Measurements from ENCODE around the gene CXCL16. TPM values are rescaled to one million over a fixed set of nuclear protein-coding genes. Genes with fewer than 3 reads are reported as not detected.
"Not testable (repeated sequence)": the region's sequence is repeated elsewhere in the genome, so short reads cannot be mapped to it uniquely, and the experiment has no call there.

The CXCL16 gene
- total RNA-seq, 1 donor = 0.86 TPM

- no peak overlapping the region for H3K4me3 ChIP-seq (ENCODE audit: low read depth, low read length)
- no peak for TF ChIP-seq CTCF (IDR thresholded peaks at IDR 0.05; ENCODE audit: insufficient read depth, low read depth, low read length)
- no peak for DNase-seq (ENCODE audit: low read depth)
Measured at GRCh38 chr17:4711661-4712181, 28.0 kb downstream of the CXCL16 start.

- H3K4me3 ChIP-seq (ENCODE audit: low read depth, low read length) = peak overlapping the region; percentile 67
- TF ChIP-seq CTCF (IDR thresholded peaks at IDR 0.05; ENCODE audit: insufficient read depth, low read depth, low read length) = no peak
- no peak for DNase-seq (ENCODE audit: low read depth)
Measured at GRCh38 chr17:4710693-4711634, 28.8 kb downstream of the CXCL16 start.

GRCh38 chr17:4709794-4710692, 29.7 kb downstream of the CXCL16 start, which contains the start of gene ARRB2:
TSS of gene ARRB2 (plus strand) at chr17:4710632. CDS start at chr17:4710722, 90 bp downstream.
- TF ChIP-seq CTCF (IDR thresholded peaks at IDR 0.05; ENCODE audit: insufficient read depth, low read depth, low read length) = peak; percentile 61
- peak; percentile 99 for DNase-seq (ENCODE audit: low read depth)

GRCh38 chr17:4708436-4708835, 31.3 kb downstream of the CXCL16 start:
- DNase-seq (ENCODE audit: low read depth) = no peak
- H3K4me3 ChIP-seq (ENCODE audit: low read depth, low read length) = no peak overlapping the region
- no peak for TF ChIP-seq CTCF (IDR thresholded peaks at IDR 0.05; ENCODE audit: insufficient read depth, low read depth, low read length)

More at GRCh38 chr17:4709794-4710692, 29.7 kb downstream of the CXCL16 start, which contains the start of gene ARRB2:
- H3K4me3 ChIP-seq (ENCODE audit: low read depth, low read length) = peak within 1 kb of the TSS; percentile 67

GRCh38 chr17:4706121-4706520, 33.6 kb downstream of the CXCL16 start:
- no peak for DNase-seq (ENCODE audit: low read depth)
- H3K4me3 ChIP-seq (ENCODE audit: low read depth, low read length) = no peak overlapping the region
- TF ChIP-seq CTCF (IDR thresholded peaks at IDR 0.05; ENCODE audit: insufficient read depth, low read depth, low read length) = no peak

- H3K4me3 ChIP-seq (ENCODE audit: low read depth, low read length) = no peak overlapping the region
- no peak for TF ChIP-seq CTCF (IDR thresholded peaks at IDR 0.05; ENCODE audit: insufficient read depth, low read depth, low read length)
- DNase-seq (ENCODE audit: low read depth) = no peak
Measured at GRCh38 chr17:4704991-4705390, 34.7 kb downstream of the CXCL16 start.

GRCh38 chr17:4704574-4704907, 35.2 kb downstream of the CXCL16 start:
- peak overlapping the region; percentile 98 for H3K4me3 ChIP-seq (ENCODE audit: low read depth, low read length)
- not testable (repeated sequence) for DNase-seq (ENCODE audit: low read depth)
